DOHH2 (cell line): Measurements from ENCODE around the gene TWIST2.

ENCODE experiments used
- H3F3A ChIP-seq: fragments of 200-600 bp; sonication (generic), shearing (Covaris generic); 2 replicates; pipeline ENCODE4 v1.6.0; 2016; ENCODE audit warnings: antibody characterized with exemption, mild to moderate bottlenecking; ENCODE audit not compliant: control insufficient read depth, insufficient read depth
- H3K27ac ChIP-seq: fragments of 200-600 bp; sonication (generic); 2 replicates; pipeline ENCODE4 v1.5.1; 2014; ENCODE audit warnings: low read depth, mild to moderate bottlenecking, low read length, moderate library complexity
- H3K27me3 ChIP-seq: fragments of 200-600 bp; sonication (generic); 2 replicates; pipeline ENCODE4 v1.6.1; 2014; ENCODE audit warnings: mild to moderate bottlenecking, low read length, mixed read lengths; ENCODE audit not compliant: control insufficient read depth
- H3K36me3 ChIP-seq: fragments of 200-600 bp; sonication (generic); 2 replicates; pipeline ENCODE4 v1.6.1; 2014; ENCODE audit warnings: mild to moderate bottlenecking, low read length, moderate library complexity, mixed read lengths; ENCODE audit not compliant: control insufficient read depth
- H3K4me1 ChIP-seq: fragments of 200-600 bp; sonication (generic); 2 replicates; pipeline ENCODE4 v1.6.1; 2014; ENCODE audit warnings: mild to moderate bottlenecking, low read length, mixed read lengths; ENCODE audit not compliant: control insufficient read depth
- H3K4me2 ChIP-seq: fragments of 200-600 bp; sonication (generic); 2 replicates; pipeline ENCODE4 v1.6.0; 2014; ENCODE audit warnings: mild to moderate bottlenecking, low read length, moderate library complexity
- H3K4me3 ChIP-seq: fragments of 200-600 bp; sonication (generic); 2 replicates; pipeline ENCODE4 v1.5.1; 2014; ENCODE audit warnings: mild to moderate bottlenecking, low read length, mixed read lengths
- H3K79me2 ChIP-seq: fragments of 200-600 bp; sonication (generic); 2 replicates; pipeline ENCODE4 v1.6.1; 2014; ENCODE audit warnings: mild to moderate bottlenecking, low read length, mixed read lengths; ENCODE audit not compliant: control insufficient read depth
- H3K9me2 ChIP-seq: fragments of 200-600 bp; sonication (generic); replicated peaks from 2 replicates; pipeline ENCODE4 v1.6.1; 2014; ENCODE audit warnings: mild to moderate bottlenecking, low read length, mixed read lengths; ENCODE audit not compliant: control insufficient read depth
- H3K9me3 ChIP-seq: fragments of 200-600 bp; sonication (generic); 2 replicates; pipeline ENCODE4 v1.6.1; 2014; ENCODE audit warnings: antibody characterized with exemption, low read length, mixed read lengths; ENCODE audit not compliant: control insufficient read depth, insufficient read depth
- H4K20me1 ChIP-seq: fragments of 200-600 bp; sonication (generic); 2 replicates; pipeline ENCODE4 v1.6.0; 2014; ENCODE audit warnings: low read depth, mild to moderate bottlenecking, antibody characterized with exemption, low read length, moderate library complexity; ENCODE audit not compliant: control insufficient read depth, insufficient read depth
- EZH2phosphoT487 ChIP-seq: fragments of 200-600 bp; sonication (generic); IDR thresholded peaks from 2 replicates; pipeline ENCODE4 v1.6.1; 2017; ENCODE audit warnings: borderline replicate concordance, mild to moderate bottlenecking, antibody characterized with exemption, low read length, moderate library complexity, mixed read lengths
- TF ChIP-seq, protein P1 (sequence below): fragments of 200-600 bp; sonication (generic); IDR thresholded peaks from one replicate; pipeline ENCODE4 v1.5.1; 2014; ENCODE audit warnings: antibody characterized with exemption, mild to moderate bottlenecking, low read depth, low read length; ENCODE audit not compliant: poor library complexity, severe bottlenecking

Gene TWIST2

DNA sequence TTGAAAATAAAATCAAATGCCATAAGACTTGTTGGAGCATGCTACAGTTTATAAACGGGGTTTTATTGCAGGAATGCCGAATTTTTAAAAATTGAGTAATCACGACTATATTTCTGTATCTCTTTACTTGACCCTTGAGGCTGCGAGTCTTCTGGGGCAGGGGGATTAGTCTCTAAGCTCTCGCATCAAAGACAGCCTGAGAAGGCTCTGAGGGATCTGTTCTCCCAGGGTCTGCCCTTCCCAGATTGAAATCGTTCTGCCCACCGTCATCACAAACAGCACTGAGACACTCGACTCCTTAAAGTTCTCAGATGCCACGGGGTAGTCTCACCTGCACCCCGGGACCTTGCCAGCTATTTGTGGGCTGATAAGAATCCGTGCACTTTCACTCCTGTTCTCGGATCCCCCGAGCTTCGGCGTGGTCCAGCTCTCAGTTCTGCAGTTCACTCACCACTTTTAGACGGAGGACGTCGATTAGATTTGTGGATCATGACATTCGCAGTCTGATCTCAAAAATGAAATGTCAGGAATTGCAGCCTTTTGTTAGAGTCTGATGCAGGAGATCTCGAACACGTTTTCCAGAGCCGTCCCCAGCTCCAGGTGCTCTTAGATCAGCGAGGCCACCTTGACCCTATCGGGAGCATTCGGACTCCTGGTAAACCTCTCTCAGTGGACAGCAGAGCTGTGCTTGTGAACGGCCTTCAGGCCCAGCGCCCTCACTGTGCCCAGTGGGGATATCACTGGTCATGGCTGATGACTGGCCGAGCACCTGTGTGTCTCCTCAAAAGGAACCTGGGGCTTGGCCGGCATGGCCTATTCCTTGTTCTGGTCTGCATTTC lies 43.0 kb downstream of the TWIST2 start:
- no peaks in the 10 kb centered on the region for H3K27me3 ChIP-seq
- no peaks in the 10 kb centered on the region for H3K36me3 ChIP-seq
- no peaks in the 10 kb centered on the region for H3K4me1 ChIP-seq
- no peaks in the 10 kb centered on the region for H3K9me2 ChIP-seq
- no peaks in the 10 kb centered on the region for H3K79me2 ChIP-seq
- no peaks in the 10 kb centered on the region for H3K9me3 ChIP-seq
- H3K27ac ChIP-seq = no peak overlapping the region
- no peaks in the 10 kb centered on the region for H3F3A ChIP-seq
- H4K20me1 ChIP-seq = no peaks in the 10 kb centered on the region
- no peak overlapping the region for H3K4me2 ChIP-seq
- no peak for TF ChIP-seq EZH2phosphoT487
- TF ChIP-seq, protein P1, sequence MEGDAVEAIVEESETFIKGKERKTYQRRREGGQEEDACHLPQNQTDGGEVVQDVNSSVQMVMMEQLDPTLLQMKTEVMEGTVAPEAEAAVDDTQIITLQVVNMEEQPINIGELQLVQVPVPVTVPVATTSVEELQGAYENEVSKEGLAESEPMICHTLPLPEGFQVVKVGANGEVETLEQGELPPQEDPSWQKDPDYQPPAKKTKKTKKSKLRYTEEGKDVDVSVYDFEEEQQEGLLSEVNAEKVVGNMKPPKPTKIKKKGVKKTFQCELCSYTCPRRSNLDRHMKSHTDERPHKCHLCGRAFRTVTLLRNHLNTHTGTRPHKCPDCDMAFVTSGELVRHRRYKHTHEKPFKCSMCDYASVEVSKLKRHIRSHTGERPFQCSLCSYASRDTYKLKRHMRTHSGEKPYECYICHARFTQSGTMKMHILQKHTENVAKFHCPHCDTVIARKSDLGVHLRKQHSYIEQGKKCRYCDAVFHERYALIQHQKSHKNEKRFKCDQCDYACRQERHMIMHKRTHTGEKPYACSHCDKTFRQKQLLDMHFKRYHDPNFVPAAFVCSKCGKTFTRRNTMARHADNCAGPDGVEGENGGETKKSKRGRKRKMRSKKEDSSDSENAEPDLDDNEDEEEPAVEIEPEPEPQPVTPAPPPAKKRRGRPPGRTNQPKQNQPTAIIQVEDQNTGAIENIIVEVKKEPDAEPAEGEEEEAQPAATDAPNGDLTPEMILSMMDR = no peak
- no peak overlapping the region for H3K4me3 ChIP-seq

DNA sequence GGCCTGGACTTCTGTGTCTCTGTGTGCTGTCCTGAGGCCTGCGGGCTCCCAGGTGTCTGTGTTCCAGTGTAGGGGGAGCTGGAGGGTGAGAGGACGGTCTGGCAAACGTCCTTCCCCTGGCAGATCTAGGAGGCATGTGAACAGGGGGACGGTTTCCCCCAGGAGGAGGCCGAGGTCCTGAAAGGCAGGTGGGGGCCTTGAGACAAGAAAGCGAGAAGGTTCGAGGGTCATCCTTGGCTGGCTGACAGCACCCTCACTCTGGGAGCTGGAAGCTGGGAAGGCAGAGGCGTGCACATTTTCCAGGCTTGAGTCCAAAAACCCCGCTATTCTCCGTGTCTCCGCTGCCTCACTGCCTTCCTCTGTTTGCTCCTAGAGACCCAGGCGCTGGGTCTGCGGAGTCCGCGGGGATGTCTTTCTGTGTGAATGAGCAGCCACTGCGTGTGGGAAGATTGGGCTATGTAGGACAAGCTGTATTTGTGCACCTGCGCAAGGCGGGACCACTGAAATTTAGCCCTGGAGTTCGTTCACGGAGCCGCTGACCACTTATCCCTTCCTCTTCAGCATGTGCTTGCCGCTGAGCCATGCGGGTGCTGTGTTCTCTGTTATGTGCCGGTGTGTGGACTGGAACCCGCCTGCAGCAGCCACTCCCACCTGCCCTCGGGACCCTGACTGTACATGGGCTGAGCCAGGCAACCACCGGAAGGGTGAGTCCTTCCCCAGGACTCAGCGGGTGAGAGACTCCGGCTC lies 43.7 kb downstream of the TWIST2 start:
- no peak overlapping the region for H3K4me2 ChIP-seq
- no peak overlapping the region for H3K4me3 ChIP-seq
- H3K79me2 ChIP-seq = no peaks in the 10 kb centered on the region
- TF ChIP-seq, protein P1 = no peak
- TF ChIP-seq EZH2phosphoT487 = no peak
- no peaks in the 10 kb centered on the region for H3K27me3 ChIP-seq
- H3K36me3 ChIP-seq = no peaks in the 10 kb centered on the region
- H3K9me2 ChIP-seq = no peaks in the 10 kb centered on the region
- H3K9me3 ChIP-seq = no peaks in the 10 kb centered on the region
- H3K4me1 ChIP-seq = no peaks in the 10 kb centered on the region
- no peak overlapping the region for H3K27ac ChIP-seq
- H4K20me1 ChIP-seq = no peaks in the 10 kb centered on the region
- no peaks in the 10 kb centered on the region for H3F3A ChIP-seq

DNA sequence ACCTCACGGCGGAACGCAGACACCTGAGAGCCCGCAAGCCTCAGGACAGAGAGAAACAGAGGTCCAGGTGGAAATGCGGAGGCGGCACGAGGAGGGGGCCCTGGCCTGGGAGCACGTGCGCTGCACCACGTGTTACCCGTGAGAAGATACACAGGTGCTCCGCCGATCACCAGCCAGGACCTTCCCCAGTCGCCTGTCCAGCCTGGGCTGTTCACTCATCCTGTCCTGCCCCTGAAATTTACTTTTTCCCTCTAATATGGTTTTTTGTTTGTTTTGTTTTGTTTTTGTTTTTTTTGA lies 44.3 kb downstream of the TWIST2 start:
- H3K36me3 ChIP-seq = no peaks in the 10 kb centered on the region
- H3K27me3 ChIP-seq = no peaks in the 10 kb centered on the region
- H3K9me2 ChIP-seq = no peaks in the 10 kb centered on the region
- H4K20me1 ChIP-seq = no peaks in the 10 kb centered on the region
- H3F3A ChIP-seq = no peaks in the 10 kb centered on the region
- H3K9me3 ChIP-seq = no peaks in the 10 kb centered on the region
- no peak overlapping the region for H3K4me3 ChIP-seq
- no peak overlapping the region for H3K27ac ChIP-seq
- TF ChIP-seq EZH2phosphoT487 = no peak
- TF ChIP-seq, protein P1 = no peak
- no peaks in the 10 kb centered on the region for H3K79me2 ChIP-seq
- H3K4me2 ChIP-seq = no peak overlapping the region
- no peaks in the 10 kb centered on the region for H3K4me1 ChIP-seq
